Activated naive CD8-positive, alpha-beta T cell treated with anti-CD3 and anti-CD28 coated beads, Interleukin-2, amount 10 ng/mL, durations not matched to agents 7 days and 5 days (primary cell): Measurements from ENCODE around the gene LDLRAD4. TPM values are rescaled to one million over a fixed set of nuclear protein-coding genes. Genes with fewer than 3 reads are reported as not detected.

Experiments used
- ATAC-seq: fragments of 150-1000 bp; cut with Tn5 transposase; one replicate; pipeline ENCODE4 v1.10.0; 2021; ENCODE audit warnings: low read depth, moderate library complexity
- POLR2A ChIA-PET: fragments of 350-600 bp; sonication (Branson Sonifier 250); formaldehyde crosslinking; loops from one replicate; lab custom pipeline; 2021; ENCODE audit warnings: antibody characterized with exemption; lab: Charles Lee
- DNase-seq: peaks from one replicate; pipeline ENCODE4 v3.0.0; 2021
- H3K27ac Mint-ChIP-seq: one replicate; pipeline ENCODE4 v1.8.0; 2022; ENCODE audit warnings: mild to moderate bottlenecking, mixed read lengths
- H3K27me3 Mint-ChIP-seq: one replicate; pipeline ENCODE4 v1.8.0; 2022; ENCODE audit warnings: mild to moderate bottlenecking, moderate library complexity, mixed read lengths
- H3K36me3 Mint-ChIP-seq: one replicate; pipeline ENCODE4 v1.8.0; 2021; ENCODE audit warnings: mild to moderate bottlenecking, mixed read lengths
- H3K4me1 Mint-ChIP-seq: one replicate; pipeline ENCODE4 v1.8.0; 2021; ENCODE audit warnings: mixed read lengths
- H3K4me3 Mint-ChIP-seq: one replicate; pipeline ENCODE4 v1.8.0; 2022; ENCODE audit warnings: mild to moderate bottlenecking, moderate library complexity, mixed read lengths
- H3K9me3 Mint-ChIP-seq: one replicate; pipeline ENCODE4 v1.8.0; 2021; ENCODE audit warnings: mixed read lengths
- total RNA-seq, 2 experiments: library from RNA; stranded (reverse); gene quantifications; one replicate each; pipeline ENCODE4 v1.2.3, GENCODE V29; 2021

Gene LDLRAD4
- total RNA-seq, 2 experiments from 2014 or later = 40.3 to 44.3 TPM

DNA sequence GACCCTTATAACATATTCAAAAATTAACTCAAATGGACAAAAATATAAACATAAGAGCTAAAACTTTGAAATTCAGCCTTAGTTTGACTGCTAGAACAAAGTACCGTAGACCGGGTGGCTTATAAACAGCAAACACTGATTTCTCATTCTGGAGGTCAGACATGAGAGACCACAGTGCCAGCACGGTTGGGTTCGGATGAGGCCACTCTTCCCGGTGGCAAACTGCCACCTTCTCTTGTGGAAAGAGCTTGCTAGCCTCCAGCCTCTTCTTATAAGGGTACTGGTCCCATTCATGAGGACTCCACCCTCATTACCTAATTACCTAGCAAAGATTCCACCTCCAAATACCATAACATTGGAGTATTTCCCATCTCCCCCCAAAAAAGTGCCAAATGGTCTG lies 416.5 kb downstream of the LDLRAD4 start:
- Mint-ChIP-seq H3K27ac (no peak overlapping the region), H3K36me3 (peaks cover 17% of the 10 kb centered on the region), H3K4me3 (no peak overlapping the region), H3K27me3 (no peaks in the 10 kb centered on the region), H3K9me3 (peaks cover 2% of the 10 kb centered on the region), H3K4me1 (peaks cover 3% of the 10 kb centered on the region)
- no peak for DNase-seq
- POLR2A ChIA-PET = interaction anchor here (0.6 kb wide), 1 partner anchor 522 kb away, joined by 3 read pairs; no protein-coding TSS in a partner anchor
- no peak for ATAC-seq

DNA sequence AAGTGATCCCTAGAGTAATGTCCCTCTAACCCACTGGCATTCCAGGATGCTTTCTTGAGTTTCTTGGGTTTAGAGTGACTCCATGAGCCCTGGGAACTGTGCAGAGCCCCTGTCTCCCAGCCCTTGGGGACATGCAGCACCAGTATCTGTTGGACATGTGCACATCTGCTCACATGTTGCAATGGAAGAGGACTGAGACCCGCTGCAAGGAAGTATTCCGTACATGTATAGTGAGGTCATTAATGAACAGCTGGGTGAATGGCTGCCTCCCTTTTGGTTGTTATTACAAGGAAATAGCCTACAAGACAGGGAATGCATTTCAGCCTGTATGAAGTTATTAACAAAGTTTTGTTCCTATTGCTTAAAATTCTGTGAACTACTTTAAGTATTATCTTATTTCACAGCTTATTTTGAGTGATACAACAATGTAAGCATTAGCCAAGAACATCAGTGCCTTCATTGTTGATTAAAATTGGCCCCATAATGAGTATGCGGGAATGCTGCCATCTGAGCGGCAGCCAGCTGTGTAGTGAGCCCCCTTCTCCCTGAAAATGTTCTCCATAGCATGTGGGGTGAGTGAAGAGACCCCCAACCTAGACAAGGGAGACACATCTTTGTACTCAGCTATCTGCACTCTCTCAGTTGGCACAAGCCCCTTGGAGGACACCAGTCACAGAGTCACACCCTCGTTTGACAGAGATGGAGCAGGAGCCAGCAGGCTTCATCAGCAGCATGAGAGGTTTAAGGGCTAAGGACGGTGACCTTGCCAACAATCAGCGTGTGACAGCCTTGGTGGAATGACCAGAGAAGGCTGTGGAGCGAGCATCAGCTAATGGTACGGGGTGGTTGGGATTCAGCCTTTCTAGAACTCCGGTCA lies 420.4 kb downstream of the LDLRAD4 start:
- POLR2A ChIA-PET = no interaction called here
- peaks cover 1% of the 10 kb centered on the region for H3K4me1 Mint-ChIP-seq
- H3K27ac Mint-ChIP-seq = no peak overlapping the region
- H3K9me3 Mint-ChIP-seq = peaks cover 2% of the 10 kb centered on the region
- H3K4me3 Mint-ChIP-seq = no peak overlapping the region
- DNase-seq = no peak
- no peak for ATAC-seq
- peaks cover 7% of the 10 kb centered on the region for H3K36me3 Mint-ChIP-seq
- H3K27me3 Mint-ChIP-seq = no peaks in the 10 kb centered on the region

DNA sequence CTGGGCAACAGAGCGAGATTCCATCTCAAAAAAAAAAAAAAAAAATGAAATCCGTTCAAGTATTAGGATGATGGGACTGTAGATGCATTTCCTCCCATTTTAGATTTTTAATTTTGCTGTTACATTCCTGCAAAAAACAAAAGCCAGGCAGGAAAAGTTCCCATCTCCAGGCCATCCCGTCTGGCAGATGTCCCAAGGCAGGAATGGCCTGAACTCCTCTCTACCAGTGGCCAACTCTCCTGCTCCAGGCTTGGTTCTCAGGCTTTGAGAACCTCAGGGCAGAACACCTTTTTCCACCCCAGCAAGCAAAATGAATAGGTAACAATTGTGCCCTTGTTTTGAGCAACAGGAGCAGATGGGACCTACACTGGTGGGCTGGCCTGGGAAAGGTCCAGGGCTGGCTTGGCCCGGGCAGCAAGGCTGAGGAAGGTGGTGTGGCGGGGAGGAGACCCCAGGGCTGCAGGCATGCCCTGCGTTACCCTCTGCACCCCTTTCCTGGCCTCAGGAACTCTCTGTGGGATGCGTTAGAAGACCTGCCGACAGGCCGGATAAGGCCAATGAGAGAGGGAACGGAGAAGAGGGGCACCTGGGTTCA lies 421.8 kb downstream of the LDLRAD4 start:
- H3K9me3 Mint-ChIP-seq = peaks cover 2% of the 10 kb centered on the region
- H3K4me1 Mint-ChIP-seq = peaks cover 1% of the 10 kb centered on the region
- no peak overlapping the region for H3K4me3 Mint-ChIP-seq
- DNase-seq = no peak
- POLR2A ChIA-PET = no interaction called here
- peaks cover 11% of the 10 kb centered on the region for H3K36me3 Mint-ChIP-seq
- no peak overlapping the region for H3K27ac Mint-ChIP-seq
- no peaks in the 10 kb centered on the region for H3K27me3 Mint-ChIP-seq
- ATAC-seq = no peak

DNA sequence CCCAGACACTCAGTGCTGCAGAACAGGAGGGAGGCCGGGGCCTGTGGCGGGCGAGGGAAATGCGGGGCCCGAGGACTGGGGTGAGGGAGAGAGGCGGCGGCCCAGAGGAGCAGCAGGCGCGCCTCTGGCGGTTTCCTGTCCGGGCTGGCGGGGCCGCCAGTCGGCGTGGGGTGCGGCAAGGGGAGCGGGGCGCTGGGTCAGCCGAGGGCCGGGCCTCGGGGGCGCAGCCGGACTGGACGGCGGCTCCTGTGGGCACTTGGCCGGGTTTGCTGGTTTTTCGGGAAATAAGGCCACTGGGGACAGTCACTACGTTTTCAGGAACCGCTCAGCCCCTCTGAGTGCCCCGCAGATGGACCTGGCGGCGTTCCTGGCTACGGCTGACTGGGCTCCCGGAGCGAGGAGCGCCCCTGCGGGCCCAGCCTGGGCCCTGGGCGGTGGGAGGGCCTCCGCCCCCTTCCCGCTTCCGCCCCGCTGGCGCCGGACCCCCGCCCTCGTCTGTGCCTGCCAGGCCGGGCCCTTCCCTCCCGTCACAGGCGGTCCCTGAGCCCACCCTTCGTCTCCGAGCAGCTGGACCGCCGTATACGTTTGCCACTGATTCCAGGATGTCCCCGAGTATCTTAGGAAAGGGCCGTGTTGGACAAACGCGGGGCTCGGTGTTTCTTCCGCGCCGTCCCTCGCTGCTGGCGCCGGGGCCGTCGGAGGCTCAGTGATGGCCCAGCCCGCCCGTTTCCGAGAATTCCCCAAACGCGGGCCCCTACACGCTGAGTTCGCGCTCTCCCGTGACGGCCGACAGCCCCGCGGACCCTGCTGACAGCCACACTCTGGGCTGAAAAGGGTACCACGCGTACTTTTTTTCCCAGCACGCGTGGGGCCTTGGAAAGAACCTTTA lies 423.2 kb downstream of the LDLRAD4 start:
- no peak overlapping the region for H3K4me3 Mint-ChIP-seq
- ATAC-seq (no peak), DNase-seq (no peak)
- peaks cover 2% of the 10 kb centered on the region for H3K9me3 Mint-ChIP-seq
- H3K27ac Mint-ChIP-seq = no peak overlapping the region
- H3K27me3 Mint-ChIP-seq = no peaks in the 10 kb centered on the region
- peaks cover 15% of the 10 kb centered on the region for H3K36me3 Mint-ChIP-seq
- peaks cover 1% of the 10 kb centered on the region for H3K4me1 Mint-ChIP-seq
- POLR2A ChIA-PET = no interaction called here

DNA sequence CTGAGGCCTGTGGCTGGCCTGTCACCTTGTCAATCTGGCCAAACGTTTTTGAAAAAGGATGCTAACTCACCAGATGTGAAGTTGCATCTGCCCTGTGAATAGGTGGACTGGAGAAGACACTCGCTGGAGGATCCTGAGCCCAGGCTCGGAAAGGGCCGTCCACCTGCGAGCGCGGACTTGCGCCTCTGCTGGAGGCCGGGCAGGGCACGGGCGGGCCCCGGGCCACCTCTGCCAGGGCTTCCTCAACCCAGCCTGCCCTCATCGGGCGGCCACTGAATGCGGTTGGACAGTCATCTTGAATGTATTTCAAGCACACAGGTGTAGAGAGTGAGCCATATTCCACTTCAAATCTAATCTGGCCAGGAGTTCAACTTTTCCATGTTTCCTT lies 423.9 kb downstream of the LDLRAD4 start:
- Mint-ChIP-seq H3K9me3 (peaks cover 2% of the 10 kb centered on the region), H3K4me1 (peaks cover 1% of the 10 kb centered on the region), H3K27ac (no peak overlapping the region), H3K4me3 (no peak overlapping the region), H3K27me3 (no peaks in the 10 kb centered on the region), H3K36me3 (peaks cover 15% of the 10 kb centered on the region)
- POLR2A ChIA-PET = no interaction called here
- DNase-seq = no peak
- no peak for ATAC-seq

DNA sequence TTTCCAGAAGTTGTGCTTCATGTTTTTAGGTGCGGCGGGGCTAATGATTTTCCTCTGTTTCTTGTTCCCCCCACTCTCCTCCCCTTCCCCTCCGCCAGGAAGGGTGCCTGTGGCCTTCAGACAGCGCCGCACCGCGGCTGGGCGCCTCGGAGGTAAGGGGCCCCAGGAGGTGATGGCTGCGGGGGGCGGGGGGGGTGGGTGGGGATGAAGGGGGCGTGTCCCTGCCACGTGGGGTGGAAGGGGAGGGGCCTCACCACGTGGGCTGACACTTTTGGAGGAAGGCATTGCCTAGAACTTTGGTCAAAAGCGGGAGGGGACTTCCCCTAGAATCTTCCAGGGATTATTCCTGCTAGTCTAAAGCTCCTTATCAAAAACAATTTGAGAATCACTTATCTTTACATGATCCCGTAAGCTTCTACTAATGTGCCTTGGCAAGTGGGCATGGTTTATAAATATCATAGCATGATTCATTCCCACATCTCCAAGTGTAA lies 424.7 kb downstream of the LDLRAD4 start:
- peaks cover 15% of the 10 kb centered on the region for H3K36me3 Mint-ChIP-seq
- DNase-seq = no peak
- POLR2A ChIA-PET = no interaction called here
- H3K4me1 Mint-ChIP-seq = peaks cover 1% of the 10 kb centered on the region
- H3K4me3 Mint-ChIP-seq = no peak overlapping the region
- peaks cover 2% of the 10 kb centered on the region for H3K9me3 Mint-ChIP-seq
- H3K27me3 Mint-ChIP-seq = no peaks in the 10 kb centered on the region
- H3K27ac Mint-ChIP-seq = no peak overlapping the region
- no peak for ATAC-seq

DNA sequence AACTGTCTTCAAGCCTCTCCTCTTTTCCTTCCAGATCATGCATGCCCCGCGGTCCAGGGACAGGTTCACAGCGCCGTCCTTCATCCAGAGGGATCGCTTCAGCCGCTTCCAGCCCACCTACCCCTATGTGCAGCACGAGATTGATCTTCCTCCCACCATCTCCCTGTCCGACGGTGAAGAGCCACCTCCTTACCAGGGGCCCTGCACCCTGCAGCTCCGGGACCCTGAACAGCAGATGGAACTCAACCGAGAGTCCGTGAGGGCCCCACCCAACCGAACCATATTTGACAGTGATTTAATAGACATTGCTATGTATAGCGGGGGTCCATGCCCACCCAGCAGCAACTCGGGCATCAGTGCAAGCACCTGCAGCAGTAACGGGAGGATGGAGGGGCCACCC lies 426.5 kb downstream of the LDLRAD4 start:
- Mint-ChIP-seq H3K9me3 (peaks cover 2% of the 10 kb centered on the region), H3K4me1 (peaks cover 1% of the 10 kb centered on the region), H3K27me3 (no peaks in the 10 kb centered on the region), H3K27ac (no peak overlapping the region), H3K4me3 (no peak overlapping the region), H3K36me3 (peaks cover 17% of the 10 kb centered on the region)
- POLR2A ChIA-PET = no interaction called here
- ATAC-seq (no peak), DNase-seq (no peak)

DNA sequence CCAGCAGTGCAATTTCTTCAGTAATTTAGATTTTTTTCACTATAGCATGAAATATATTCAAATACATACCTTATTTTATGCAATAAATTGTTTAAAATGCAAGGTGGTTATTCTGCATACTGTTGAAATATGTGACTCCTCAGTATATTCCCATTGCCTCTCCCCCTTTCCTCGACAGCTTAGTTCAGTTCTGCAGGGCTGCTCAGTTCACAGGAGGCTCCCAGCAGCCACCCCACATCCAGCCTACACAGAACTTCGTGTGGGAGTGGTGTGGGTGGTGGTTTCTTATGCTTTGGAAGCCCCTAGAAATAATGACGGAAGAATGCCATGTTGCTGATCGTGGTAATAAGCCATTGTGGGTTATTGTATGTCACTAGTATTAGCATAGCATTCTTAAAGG lies 428.1 kb downstream of the LDLRAD4 start:
- Mint-ChIP-seq H3K27ac (no peak overlapping the region), H3K4me1 (no peaks in the 10 kb centered on the region), H3K27me3 (no peaks in the 10 kb centered on the region), H3K9me3 (no peaks in the 10 kb centered on the region), H3K4me3 (no peak overlapping the region), H3K36me3 (peaks cover 11% of the 10 kb centered on the region)
- POLR2A ChIA-PET = no interaction called here
- ATAC-seq (no peak), DNase-seq (no peak)

DNA sequence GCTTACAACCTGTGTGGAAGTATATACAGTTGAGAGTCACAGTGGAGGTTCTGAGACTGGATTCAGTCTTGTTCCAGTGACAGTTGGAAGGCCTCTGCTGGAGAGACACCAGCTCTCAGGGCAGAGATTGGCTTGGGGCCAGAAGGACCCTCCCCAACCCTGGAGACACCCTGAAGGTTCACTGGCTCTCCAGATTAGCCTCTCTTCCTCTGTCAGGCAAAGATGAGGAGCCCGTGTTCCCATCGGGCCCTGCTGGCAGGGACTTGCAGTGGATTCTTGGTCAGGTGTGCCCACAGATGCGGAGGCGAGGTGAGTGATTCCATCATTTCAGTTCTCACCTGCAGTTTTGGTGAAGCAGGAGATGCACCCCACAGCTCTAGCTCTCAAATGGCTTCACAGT lies 429.2 kb downstream of the LDLRAD4 start:
- DNase-seq = no peak
- Mint-ChIP-seq H3K36me3 (peaks cover 11% of the 10 kb centered on the region), H3K27ac (no peak overlapping the region), H3K27me3 (no peaks in the 10 kb centered on the region), H3K4me1 (no peaks in the 10 kb centered on the region), H3K4me3 (no peak overlapping the region), H3K9me3 (no peaks in the 10 kb centered on the region)
- POLR2A ChIA-PET = no interaction called here
- no peak for ATAC-seq

DNA sequence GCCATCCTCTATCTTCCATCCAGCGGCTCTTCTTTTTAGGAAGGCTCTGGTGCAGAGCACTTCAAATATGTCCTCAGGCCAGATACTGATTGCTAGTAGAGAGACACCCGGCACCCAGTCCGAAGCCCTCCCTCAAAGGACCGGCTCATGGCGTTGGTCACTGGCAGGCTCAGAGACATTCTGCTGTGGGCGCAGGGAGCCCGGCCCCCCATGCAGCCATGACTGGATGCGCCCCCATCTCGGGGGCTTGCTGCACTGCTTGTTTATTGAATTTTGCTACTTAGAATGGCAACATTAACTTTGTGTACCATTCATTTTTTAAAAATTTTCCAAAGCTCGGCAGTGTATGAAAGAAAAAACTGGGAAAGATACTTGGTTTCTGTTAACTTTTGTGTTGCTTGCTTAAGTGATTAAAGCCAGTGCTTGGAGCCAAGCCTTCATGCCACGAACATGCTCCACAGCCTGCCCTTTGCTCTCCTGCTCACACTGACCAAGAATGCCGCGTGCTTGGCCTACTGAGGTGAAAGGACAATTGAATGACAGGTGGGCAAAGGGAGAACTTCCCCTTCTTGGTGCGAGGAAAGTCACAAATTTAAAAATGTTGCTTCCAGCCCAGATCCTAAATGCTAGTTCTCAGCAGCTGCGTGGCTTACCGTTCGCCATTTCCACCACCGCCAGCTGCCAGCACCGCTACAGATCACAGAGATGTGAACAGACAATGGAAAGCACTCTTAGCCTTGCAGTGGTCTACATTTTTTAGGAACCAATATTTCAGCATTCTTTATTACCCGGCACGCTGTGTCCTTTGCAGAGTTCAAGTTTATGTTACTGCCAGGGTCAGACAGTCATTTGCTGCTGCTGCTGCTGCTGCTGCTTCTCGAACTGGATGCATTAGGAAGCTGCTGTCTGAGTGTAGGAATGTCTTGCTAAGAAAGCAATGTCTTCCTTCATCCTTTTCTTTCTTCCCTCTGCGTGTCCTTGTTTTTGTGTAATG lies 431.1 kb downstream of the LDLRAD4 start:
- H3K4me1 Mint-ChIP-seq = peaks cover 1% of the 10 kb centered on the region
- POLR2A ChIA-PET = no interaction called here
- DNase-seq = no peak
- H3K27me3 Mint-ChIP-seq = peaks cover 2% of the 10 kb centered on the region
- no peak overlapping the region for H3K4me3 Mint-ChIP-seq
- H3K27ac Mint-ChIP-seq = no peak overlapping the region
- H3K9me3 Mint-ChIP-seq = no peaks in the 10 kb centered on the region
- no peak for ATAC-seq
- H3K36me3 Mint-ChIP-seq = peaks cover 11% of the 10 kb centered on the region

DNA sequence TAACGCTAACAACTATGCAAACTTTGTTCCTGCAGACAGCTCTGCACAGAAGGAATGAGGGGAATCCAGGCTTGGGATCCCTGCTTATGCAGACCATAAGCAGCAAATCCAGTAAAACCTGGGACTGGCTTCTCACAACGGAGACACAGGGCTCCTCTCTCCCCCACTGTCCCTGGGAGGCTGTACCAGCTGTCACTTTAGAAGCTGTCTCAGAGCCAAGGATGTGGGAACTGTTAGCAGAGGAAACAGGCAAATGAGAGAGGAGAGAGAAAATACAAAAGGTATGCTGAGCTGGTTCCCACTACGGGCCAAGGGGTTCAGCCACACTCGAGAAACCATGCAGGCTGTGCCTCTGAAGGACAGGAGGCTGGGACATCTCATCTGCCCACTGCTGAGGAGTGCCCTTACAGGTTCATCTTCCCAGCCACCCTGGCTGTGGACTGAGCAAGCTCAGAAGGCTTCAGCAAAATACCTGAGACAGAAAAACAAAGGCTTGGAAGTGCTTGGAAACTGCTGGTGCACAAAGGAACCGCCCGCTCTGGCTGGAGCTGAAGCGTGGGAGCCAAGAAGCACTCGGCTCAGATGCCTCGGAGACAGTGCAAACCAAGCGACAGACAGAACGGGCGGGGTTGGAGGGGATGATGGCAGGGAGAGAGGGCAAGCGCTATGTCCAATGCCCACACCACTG lies 435.3 kb downstream of the LDLRAD4 start:
- ATAC-seq (peak; percentile 22), DNase-seq (no peak)
- no peak overlapping the region for H3K4me3 Mint-ChIP-seq
- POLR2A ChIA-PET = no interaction called here
- H3K36me3 Mint-ChIP-seq = peaks cover 1% of the 10 kb centered on the region
- H3K27me3 Mint-ChIP-seq = peaks cover 2% of the 10 kb centered on the region
- peaks cover 1% of the 10 kb centered on the region for H3K4me1 Mint-ChIP-seq
- no peaks in the 10 kb centered on the region for H3K9me3 Mint-ChIP-seq
- no peak overlapping the region for H3K27ac Mint-ChIP-seq

DNA sequence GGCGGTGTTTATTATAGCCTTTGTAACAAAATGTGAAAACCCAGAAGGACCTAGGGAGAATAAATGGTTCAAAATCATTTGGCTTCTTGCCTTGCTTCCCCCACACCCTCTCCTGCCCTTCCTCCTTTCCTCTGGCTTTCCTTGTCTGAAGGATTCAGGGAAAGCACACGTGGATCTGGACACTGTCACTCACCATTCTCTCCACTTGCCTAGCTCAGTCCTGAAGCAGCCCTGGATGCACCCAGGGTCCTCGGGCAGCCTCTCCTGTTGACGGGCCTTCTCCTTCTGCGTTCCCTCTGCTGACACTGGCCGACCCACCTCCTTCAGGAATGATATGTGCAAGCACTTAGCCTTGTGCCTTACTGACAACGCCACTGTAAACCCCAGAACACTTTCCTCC lies 439.4 kb downstream of the LDLRAD4 start:
- DNase-seq = no peak
- POLR2A ChIA-PET = no interaction called here
- Mint-ChIP-seq H3K9me3 (no peaks in the 10 kb centered on the region), H3K27ac (no peak overlapping the region), H3K36me3 (peaks cover 7% of the 10 kb centered on the region), H3K4me1 (peaks cover 1% of the 10 kb centered on the region), H3K27me3 (peaks cover 2% of the 10 kb centered on the region), H3K4me3 (no peak overlapping the region)
- ATAC-seq = no peak
